ENCODE data around the gene WDR3.

WDR3 gene

GRCh38 chr1:117952386-117952785 is 22.8 kb downstream of the WDR3 start:
- no peak for DNase-seq (ENCODE audit: low read depth)

DNA sequence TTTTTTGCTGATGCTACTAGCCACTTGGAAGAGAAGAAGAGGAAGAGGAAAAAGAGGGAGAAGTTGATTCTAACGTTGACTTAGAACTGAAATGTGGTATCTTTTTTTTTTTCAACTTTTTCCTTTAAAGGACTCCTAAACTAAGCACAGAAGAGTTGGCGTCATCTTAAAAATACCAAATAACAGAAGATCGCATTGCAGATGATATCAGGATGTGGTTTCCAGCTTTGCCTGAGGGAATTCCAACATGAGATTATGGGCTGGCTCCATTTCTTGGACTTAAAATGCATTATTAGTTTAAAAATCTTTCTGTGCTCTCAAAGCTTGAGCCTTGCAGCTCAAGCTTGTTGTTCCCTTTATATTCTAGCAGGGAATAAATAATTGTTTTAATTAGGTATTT is 29.8 kb downstream of the WDR3 start:
- DNase-seq (ENCODE audit: low read depth) = no peak

GRCh38 chr1:117964290-117965038 is 34.9 kb downstream of the WDR3 start:
- DNase-seq (ENCODE audit: low read depth) = no peak

GRCh38 chr1:117967477-117967876 is 37.9 kb downstream of the WDR3 start:
- DNase-seq (ENCODE audit: low read depth) = no peak

- DNase-seq (ENCODE audit: low read depth) = no peak
Measured at GRCh38 chr1:117967881-117968280, 38.3 kb downstream of the WDR3 start.

- DNase-seq (ENCODE audit: low read depth) = no peak
Measured at GRCh38 chr1:117970252-117970651, 40.7 kb downstream of the WDR3 start.

DNA sequence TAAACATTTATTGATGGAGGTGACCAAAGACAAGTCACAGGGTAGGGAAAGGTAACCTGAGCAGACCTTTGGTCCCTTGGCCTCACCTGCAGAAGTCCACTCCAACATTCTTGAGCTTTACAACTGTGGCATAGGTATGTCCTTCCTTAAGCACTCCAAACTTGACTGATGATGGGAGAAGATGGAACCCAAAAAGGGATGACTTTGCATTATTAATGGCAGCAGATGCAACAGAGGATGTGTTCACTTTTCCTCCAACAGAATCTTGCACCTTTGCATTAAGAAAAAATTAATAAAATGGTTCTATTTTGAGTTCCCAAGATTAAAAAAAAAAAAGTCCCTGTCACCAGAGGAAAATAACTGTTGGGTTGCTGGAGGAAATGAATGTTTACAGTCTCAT is 42.2 kb downstream of the WDR3 start:
- no peak for DNase-seq (ENCODE audit: low read depth)

GRCh38 chr1:117976381-117976780 is 46.8 kb downstream of the WDR3 start:
- no peak for DNase-seq (ENCODE audit: low read depth)

- DNase-seq (ENCODE audit: low read depth) = no peak
Measured at GRCh38 chr1:117981455-117982192, 52.1 kb downstream of the WDR3 start.

DNA sequence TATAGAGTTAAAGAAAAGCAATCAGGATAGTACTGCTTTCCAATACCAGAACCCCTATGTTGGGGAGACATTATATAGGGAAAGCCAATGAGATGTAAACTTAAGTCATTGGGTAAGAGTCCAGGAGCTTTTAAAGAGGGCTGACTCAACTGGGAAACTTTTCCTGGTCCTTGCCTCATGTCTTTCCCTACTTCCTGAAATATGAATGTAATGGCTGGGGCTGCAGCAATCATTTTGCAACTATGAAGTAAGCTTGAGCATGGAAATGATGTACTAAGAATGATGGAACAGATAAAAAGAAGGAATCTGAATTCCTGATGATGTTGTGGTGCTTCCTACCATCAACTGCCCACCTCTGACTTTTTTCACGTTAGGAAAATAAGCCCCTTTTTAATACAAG is 55.7 kb downstream of the WDR3 start:
- DNase-seq (ENCODE audit: low read depth) = no peak

DNA sequence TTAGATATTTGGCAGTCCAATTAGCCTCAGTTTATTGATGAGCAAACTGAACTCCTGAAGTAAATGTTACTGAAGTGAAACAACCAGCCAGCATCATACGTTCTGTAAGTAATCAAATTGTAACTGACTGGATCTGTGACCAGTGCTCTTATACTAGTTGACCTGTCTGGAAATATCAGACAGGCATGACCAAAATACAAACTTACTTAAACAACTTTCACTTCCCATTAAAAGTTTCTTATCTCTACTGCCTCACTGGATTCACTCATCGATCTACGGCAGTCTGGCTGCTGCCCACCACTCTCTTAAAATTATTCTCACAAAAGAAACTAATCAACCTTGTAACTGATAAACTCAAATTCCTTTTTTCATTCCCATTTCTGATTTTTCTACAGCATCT is 56.4 kb downstream of the WDR3 start:
- no peak for DNase-seq (ENCODE audit: low read depth)

GRCh38 chr1:118004312-118004711 is 74.8 kb downstream of the WDR3 start:
- DNase-seq (ENCODE audit: low read depth) = no peak

GRCh38 chr1:118007391-118007790 is 77.9 kb downstream of the WDR3 start:
- no peak for DNase-seq (ENCODE audit: low read depth)

GRCh38 chr1:118008011-118008410 is 78.5 kb downstream of the WDR3 start:
- no peak for DNase-seq (ENCODE audit: low read depth)

GRCh38 chr1:118012515-118013124 is 83.1 kb downstream of the WDR3 start:
- no peak for DNase-seq (ENCODE audit: low read depth)

GRCh38 chr1:118013336-118013735 is 83.8 kb downstream of the WDR3 start:
- DNase-seq (ENCODE audit: low read depth) = no peak

DNA sequence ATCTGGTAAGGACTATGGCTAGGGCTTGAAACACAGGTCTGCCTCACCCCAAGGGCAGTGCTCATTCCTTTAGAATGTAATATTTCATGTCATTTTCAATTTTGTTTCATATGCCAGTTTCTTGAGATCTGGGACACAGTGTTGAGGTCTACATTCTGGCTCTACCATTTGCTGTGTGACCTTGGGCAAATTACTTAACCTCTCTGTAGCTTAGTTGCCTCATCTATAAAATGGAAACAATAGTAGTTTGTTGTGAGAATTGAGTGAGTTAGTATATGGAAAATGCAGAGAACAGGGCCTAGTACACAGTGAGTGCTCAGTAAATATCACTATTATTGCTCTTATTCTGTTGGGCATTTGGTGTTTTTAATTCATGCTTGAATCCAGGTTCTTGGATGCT is 84.4 kb downstream of the WDR3 start:
- DNase-seq (ENCODE audit: low read depth) = no peak
